H4 (cell line): Measurements from ENCODE around the gene TTLL7. TPM values are rescaled to one million over a fixed set of nuclear protein-coding genes. Genes with fewer than 3 reads are reported as not detected.
A peak's percentile ranks its signal among the peaks of the same experiment; 100 is the strongest.
"Not testable (repeated sequence)": the region's sequence is repeated elsewhere in the genome, so short reads cannot be mapped to it uniquely, and the experiment has no call there.

ENCODE experiments used
- DNase-seq: peaks from one replicate; pipeline ENCODE4 v3.0.0-alpha.2; 2015; ENCODE audit warnings: low spot score
- total RNA-seq: library from RNA; depleted of rRNA; stranded (reverse); fragments of >200 nt; shearing (Covaris generic); gene quantifications from 2 replicates; pipeline ENCODE4 v1.2.3, GENCODE V29; 2014

The TTLL7 gene
- total RNA-seq, 1 experiment from 2014 or later, result 5.9 TPM

GRCh38 chr1:83929184-83929583 lies 69.7 kb downstream of the TTLL7 start:
- DNase-seq, result no peak

- no peak for DNase-seq
Observed at GRCh38 chr1:83928396-83928795, 70.5 kb downstream of the TTLL7 start.

DNA sequence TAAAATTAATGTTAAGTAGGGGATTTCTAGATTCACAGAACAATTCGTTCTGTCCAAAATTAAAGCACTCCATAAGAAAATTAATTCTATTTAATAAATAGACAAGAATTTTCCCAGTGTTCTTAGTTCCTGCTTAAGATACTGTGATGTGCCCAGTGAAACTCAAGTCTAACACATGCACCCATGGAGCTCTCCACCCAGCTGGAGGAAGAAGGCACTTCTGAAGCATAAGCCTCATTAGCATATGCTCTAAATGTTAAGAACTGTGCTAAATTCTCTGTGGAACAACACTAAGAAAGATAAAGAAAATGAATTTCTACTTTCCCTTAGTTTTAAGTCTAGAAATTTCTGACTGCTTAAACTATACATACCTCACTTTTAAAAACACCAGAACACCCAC lies 71.2 kb downstream of the TTLL7 start:
- no peak for DNase-seq

DNA sequence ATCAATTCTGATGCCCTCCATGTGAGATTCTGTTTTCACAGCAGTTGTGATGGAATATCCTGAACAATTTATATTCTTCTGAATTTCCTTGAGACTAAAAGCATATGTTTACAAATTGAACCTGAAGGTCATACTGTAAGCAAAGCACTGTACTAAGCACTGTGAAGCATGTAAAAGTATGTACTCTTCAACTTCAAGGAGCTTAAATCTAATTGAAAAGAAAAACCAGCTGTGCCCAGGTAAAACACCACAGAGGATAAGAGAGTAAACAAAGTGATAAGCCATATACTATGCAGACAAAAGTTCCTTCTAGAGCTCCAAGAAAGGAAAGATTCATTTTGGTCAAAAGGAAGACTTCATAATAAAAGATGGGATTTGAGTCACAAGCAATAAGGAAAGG lies 71.9 kb downstream of the TTLL7 start:
- DNase-seq, result no peak

GRCh38 chr1:83923553-83923952 lies 75.4 kb downstream of the TTLL7 start:
- no peak for DNase-seq

- no peak for DNase-seq
Observed at GRCh38 chr1:83922431-83922830, 76.5 kb downstream of the TTLL7 start.

- DNase-seq, result no peak
Observed at GRCh38 chr1:83920320-83920719, 78.6 kb downstream of the TTLL7 start.

DNA sequence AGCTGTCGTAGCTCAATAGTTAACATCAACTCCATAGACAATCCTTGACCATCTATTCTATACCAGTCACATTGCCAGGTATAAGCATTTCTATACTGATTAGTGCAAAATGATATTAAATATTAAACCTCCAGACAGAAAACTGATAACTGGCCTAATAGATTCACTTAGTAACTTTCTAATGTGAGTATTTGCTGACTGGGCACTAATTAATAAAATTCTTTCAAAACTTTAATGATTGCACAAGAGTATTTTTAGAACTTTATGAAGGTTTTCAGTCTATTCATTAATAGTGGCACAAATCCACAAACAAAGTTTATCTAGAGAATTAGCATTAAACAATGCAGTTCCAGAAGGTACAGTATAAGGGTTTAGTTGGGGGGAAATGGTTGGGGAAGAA lies 79.1 kb downstream of the TTLL7 start:
- no peak for DNase-seq

DNA sequence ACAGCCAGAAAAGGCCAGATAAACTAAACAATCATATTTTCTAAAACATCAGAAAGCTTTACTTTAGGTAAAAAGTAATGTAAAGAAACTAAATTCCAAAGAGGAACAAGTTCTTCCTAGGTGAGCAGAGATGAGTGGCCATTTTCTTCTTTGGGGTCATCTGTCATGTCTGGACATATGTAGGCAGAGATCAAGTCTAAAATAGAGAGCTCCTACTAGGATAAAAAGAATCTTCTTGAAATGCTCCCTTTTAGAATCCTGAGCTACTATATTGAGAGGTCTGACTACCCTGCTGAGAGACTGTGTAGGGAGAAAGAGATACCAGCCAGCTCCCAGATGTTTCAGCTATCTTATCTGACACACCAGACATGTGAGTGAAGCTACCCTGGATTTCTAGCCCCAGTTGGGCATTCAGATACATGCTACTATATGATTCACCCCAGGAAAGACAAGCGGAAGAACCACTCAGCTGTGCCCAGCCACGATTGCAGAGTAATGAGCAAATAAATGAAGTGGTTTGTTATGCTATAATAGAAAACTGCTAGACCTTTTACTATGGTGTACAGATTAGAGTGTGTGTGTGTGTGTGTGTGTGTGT lies 80.1 kb downstream of the TTLL7 start:
- no peak for DNase-seq

GRCh38 chr1:83917959-83918358 lies 81.0 kb downstream of the TTLL7 start:
- DNase-seq, result no peak

DNA sequence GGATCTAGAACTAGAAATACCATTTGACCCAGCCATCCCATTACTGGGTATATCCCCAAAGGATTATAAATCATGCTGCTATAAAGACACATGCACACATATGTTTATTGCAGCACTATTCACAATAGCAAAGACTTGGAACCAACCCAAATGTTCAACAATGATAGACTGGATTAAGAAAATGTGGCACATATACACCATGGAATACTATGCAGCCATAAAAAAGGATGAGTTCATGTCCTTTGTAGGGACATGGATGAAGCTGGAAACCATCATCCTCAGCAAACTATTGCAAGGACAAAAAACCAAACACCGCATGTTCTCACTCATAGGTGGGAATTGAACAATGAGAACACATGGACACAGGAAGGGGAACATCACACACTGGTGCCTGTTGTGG lies 82.8 kb downstream of the TTLL7 start:
- not testable (repeated sequence) for DNase-seq

- DNase-seq, result no peak
Observed at GRCh38 chr1:83912876-83913275, 86.1 kb downstream of the TTLL7 start.

- DNase-seq, result no peak
Observed at GRCh38 chr1:83910461-83910860, 88.5 kb downstream of the TTLL7 start.

DNA sequence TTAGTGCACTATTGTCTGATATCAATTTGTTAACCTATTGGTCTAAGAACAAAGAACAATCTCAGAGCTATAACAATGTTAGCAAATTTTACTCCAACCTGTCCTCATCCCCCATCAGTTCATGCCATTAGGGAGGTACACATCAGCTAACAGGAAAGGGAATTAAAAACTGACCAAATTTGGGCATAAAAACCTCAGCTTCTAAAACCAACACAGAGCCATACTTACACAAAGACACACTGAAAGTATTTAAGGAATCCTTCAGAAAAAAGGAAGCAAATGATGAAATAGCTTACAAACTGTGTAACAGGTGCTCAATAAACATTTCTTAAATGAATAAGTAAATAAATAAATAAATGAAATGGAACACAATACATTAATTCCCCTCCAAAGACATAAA lies 89.2 kb downstream of the TTLL7 start:
- no peak for DNase-seq

GRCh38 chr1:83905315-83905907 lies 93.5 kb downstream of the TTLL7 start:
- DNase-seq, result no peak

GRCh38 chr1:83901547-83902155 lies 97.3 kb downstream of the TTLL7 start:
- DNase-seq, result peak; percentile 48

DNA sequence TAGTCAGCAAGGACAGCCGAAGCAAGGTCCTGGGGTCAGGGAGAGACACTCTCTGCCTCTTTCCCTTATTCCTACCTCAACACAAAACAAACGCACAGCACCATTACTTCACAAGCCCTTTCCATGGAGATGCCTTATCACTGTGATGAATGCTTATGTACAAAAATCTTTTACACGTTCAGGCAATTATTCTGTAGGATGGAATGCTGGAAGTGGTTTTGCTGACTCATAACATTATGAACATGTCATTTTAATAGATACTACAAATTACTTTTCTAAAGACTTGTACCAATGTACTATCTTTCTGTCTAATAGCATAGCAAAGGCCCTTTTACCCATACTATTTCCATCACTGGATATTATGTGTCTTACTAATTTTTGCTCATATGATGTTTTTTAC lies 98.4 kb downstream of the TTLL7 start:
- no peak for DNase-seq

DNA sequence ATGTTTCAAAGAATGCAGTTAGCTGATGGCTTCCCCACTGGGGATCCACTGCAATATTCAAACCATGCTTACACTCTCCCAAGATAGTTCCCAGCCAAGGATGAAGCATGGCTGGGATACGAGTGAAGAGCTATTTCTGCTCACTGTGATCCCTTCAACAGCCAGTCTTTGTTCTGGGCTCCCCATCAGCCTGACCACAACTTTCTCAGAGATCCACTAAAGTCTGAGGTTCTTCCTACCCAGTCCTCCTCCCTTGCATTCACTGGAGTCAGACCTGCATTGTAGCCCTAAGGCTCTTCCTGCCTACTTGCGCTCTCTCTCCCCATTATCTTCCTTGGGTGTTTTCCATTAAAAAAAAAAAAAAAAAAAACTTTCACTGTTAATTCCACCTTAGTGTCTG lies 101.4 kb downstream of the TTLL7 start:
- no peak for DNase-seq

GRCh38 chr1:83896299-83896698 lies 102.6 kb downstream of the TTLL7 start:
- no peak for DNase-seq

DNA sequence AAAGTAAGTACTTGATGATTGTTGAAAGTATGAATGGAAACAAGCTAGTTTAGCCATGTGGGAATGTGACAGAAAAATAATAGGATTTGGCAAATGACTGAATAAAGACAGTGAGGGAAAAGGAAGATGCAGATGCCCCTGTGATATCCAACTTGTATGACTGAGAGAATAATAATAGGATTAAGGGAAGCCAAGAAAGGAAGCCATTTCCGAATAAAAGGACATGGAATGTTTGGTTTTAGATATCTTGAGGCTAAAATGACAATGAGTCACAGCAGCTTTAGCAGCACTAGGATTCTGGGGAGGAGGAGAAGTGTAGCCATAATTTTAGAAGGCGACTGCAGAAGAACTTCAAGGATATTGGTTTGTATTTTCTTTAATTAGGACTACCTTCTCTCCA lies 109.2 kb downstream of the TTLL7 start:
- DNase-seq, result no peak

GRCh38 chr1:83887483-83887882 lies 111.4 kb downstream of the TTLL7 start:
- no peak for DNase-seq

DNA sequence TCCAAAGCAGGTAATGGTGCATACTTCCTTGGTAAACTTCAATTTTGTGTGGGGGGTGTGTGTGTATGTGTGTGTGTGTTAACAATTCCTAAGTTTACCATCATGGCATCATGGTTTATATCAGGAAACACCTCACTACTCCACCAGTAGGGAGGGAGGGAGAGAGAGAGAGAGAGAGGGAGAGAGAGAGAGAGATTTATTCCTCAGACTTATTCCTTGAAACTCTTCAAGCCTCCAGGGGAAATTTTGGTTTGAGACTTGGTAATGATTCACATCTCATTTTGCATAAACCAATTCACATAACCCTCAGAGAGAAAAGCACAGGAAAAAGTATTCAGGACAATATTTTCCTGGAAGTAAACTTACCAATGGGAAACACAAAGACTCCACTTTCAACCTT lies 115.0 kb downstream of the TTLL7 start:
- no peak for DNase-seq

DNA sequence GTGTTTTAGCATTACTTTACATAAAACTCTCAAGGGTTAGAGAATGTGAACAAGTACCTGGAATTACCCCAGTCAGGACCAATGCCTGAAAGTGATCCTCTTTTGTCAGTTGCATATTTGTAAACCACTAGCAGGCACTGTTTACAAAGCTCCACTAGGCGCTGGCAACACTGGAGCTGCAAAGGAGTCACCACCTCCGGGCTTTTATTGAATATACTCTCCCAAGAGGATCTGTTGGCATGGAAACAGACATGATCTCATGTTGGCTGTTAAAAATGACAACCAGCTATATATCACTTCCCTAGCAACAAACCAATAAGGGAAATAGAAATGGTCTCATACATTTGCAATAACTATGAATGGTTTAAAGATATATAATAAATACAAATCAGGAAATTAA lies 116.0 kb downstream of the TTLL7 start:
- peak; percentile 55 for DNase-seq

- DNase-seq, result no peak
Observed at GRCh38 chr1:83872515-83872914, 126.4 kb downstream of the TTLL7 start.
